Naive thymus-derived CD4-positive, alpha-beta T cell (primary cell): Measurements from ENCODE around the gene F8A2. TPM values are rescaled to one million over a fixed set of nuclear protein-coding genes. Genes with fewer than 3 reads are reported as not detected.

Experiments used
- ATAC-seq: fragments of 150-1000 bp; cut with Tn5 transposase; 2 replicates; pipeline ENCODE4 v1.10.0; 2021; ENCODE audit warnings: mild to moderate bottlenecking, moderate library complexity
- CTCF ChIA-PET: fragments of 350-600 bp; sonication (Branson Sonifier 250); formaldehyde crosslinking; loops from one replicate; lab custom pipeline; 2021; ENCODE audit warnings: antibody characterized with exemption; lab: Charles Lee
- POLR2A ChIA-PET: fragments of 350-600 bp; sonication (Branson Sonifier 250); formaldehyde crosslinking; loops from one replicate; lab custom pipeline; 2021; ENCODE audit warnings: antibody characterized with exemption, inconsistent platforms; lab: Charles Lee
- DNase-seq, 9 donors: peaks; one replicate each; pipeline versions ENCODE4 v3.0.0 to v3.0.0-alpha.2; 2020 to 2022; ENCODE audit warnings: mixed read lengths in 1 of 9
- H3K27ac ChIP-seq: one replicate; pipeline ENCODE4 v1.7.0; 2013; ENCODE audit warnings: mild to moderate bottlenecking, low read depth, low read length, moderate library complexity
- H3K27me3 ChIP-seq, 2 donors: one replicate each; pipeline ENCODE4 v1.7.0; 2013; ENCODE audit warnings: low read length in 2 of 2, mild to moderate bottlenecking in 2 of 2, moderate library complexity in 2 of 2; ENCODE audit not compliant: control insufficient read depth in 2 of 2, insufficient read depth in 2 of 2
- H3K36me3 ChIP-seq, 3 experiments: 1 replicate in 2 of 3; 2 replicates in 1 of 3; pipeline ENCODE4 v1.7.0; 2013; ENCODE audit warnings: low read length in 3 of 3, mild to moderate bottlenecking in 3 of 3, moderate library complexity in 1 of 3; ENCODE audit not compliant: insufficient read depth in 3 of 3, control insufficient read depth in 2 of 3
- H3K4me1 ChIP-seq, 2 donors: one replicate each; pipeline ENCODE4 v1.7.0; 2013; ENCODE audit warnings: low read length in 2 of 2, mild to moderate bottlenecking in 2 of 2, moderate library complexity in 1 of 2; ENCODE audit not compliant: control insufficient read depth in 2 of 2, insufficient read depth in 2 of 2
- H3K4me3 ChIP-seq: 2 replicates; pipeline ENCODE4 v1.7.0; 2013; ENCODE audit warnings: mild to moderate bottlenecking, low read length
- H3K9me3 ChIP-seq, 3 experiments: 1 replicate in 2 of 3; 2 replicates in 1 of 3; pipeline ENCODE4 v1.7.0; 2013; ENCODE audit warnings: low read length in 3 of 3; ENCODE audit not compliant: control insufficient read depth in 2 of 3
- H3K27ac Mint-ChIP-seq, 9 donors: one replicate each; pipeline ENCODE4 v1.8.0; 2020 to 2022; ENCODE audit warnings: mixed read lengths in 9 of 9, mild to moderate bottlenecking in 8 of 9, moderate library complexity in 5 of 9, inconsistent platforms in 2 of 9
- H3K27me3 Mint-ChIP-seq, 5 donors: one replicate each; pipeline ENCODE4 v1.8.0; 2021 to 2022; ENCODE audit warnings: mixed read lengths in 5 of 5, mild to moderate bottlenecking in 1 of 5
- H3K36me3 Mint-ChIP-seq, 5 donors: one replicate each; pipeline ENCODE4 v1.8.0; 2020 to 2022; ENCODE audit warnings: mixed read lengths in 5 of 5, mild to moderate bottlenecking in 3 of 5, inconsistent platforms in 1 of 5
- H3K4me1 Mint-ChIP-seq, 7 donors: one replicate each; pipeline ENCODE4 v1.8.0; 2020 to 2022; ENCODE audit warnings: mixed read lengths in 7 of 7, mild to moderate bottlenecking in 3 of 7, inconsistent platforms in 1 of 7
- H3K4me3 Mint-ChIP-seq, 10 donors: one replicate each; pipeline ENCODE4 v1.8.0; 2020 to 2022; ENCODE audit warnings: mild to moderate bottlenecking in 10 of 10, mixed read lengths in 10 of 10, moderate library complexity in 6 of 10, inconsistent platforms in 2 of 10
- H3K9me3 Mint-ChIP-seq, 11 donors: one replicate each; pipeline ENCODE4 v1.8.0; 2020 to 2022; ENCODE audit warnings: mixed read lengths in 11 of 11, mild to moderate bottlenecking in 4 of 11, inconsistent platforms in 1 of 11, moderate library complexity in 1 of 11
- intact Hi-C, 2 donors: fragments of 100-400 bp; cut with micrococcal nuclease; formaldehyde crosslinking; loops; one replicate each; pipeline ENCODE4 v1.15.1; 2023
- microRNA-seq: library from miRNA; unstranded; fragments of <30 nt; microRNA quantifications from one replicate; pipeline ENCODE4 v1.2.0, GENCODE V29; 2022; ENCODE audit warnings: borderline microRNAs expressed
- polyA plus RNA-seq, 2 donors: library from polyadenylated mRNA; unstranded; fragments of 300-500 nt; fragmentation: Illumina TruSeq; gene quantifications; one replicate each; pipeline ENCODE4 v1.2.3, GENCODE V29; 2021
- total RNA-seq, 6 experiments: library from RNA in 5 of 6; stranded (reverse) in 5 of 6; gene quantifications; 1 replicate in 5 of 6; 2 replicates in 1 of 6; pipeline ENCODE4 v1.2.3 and lab custom pipeline; 2021 to 2026

The F8A2 gene
- total and polyA plus RNA-seq, 7 experiments from 2014 or later = not detected

DNA sequence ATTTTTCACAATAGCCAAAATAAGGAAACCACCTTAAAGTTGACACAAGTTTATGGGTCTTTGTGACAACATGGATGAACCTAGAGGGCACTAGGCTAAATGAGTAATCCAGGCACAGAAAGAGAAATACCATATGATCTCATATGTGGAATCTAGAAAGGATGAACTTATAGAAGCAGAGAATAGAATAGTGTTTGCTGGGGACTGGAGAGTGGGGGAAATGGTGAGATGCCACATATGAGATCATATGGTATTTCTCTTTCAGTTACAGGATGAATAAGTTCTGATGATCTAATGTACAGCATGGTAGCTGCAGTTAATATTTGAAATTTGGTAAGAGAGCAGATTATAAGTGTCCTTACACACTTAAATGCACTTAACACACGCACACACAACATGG is 35.9 kb downstream of the F8A2 start:
- no peak for ATAC-seq
- no peak overlapping the region for H3K27ac ChIP-seq
- Mint-ChIP-seq H3K27me3 (no peaks in the 10 kb centered on the region), H3K27ac (no peak overlapping the region), H3K4me3 (no peak overlapping the region), H3K4me1 (no peaks in the 10 kb centered on the region), H3K9me3 (no peaks in the 10 kb centered on the region), H3K36me3 (no peaks in the 10 kb centered on the region)
- no peaks in the 10 kb centered on the region for H3K4me1 ChIP-seq
- no peaks in the 10 kb centered on the region for H3K27me3 ChIP-seq
- no peaks in the 10 kb centered on the region for H3K9me3 ChIP-seq
- CTCF ChIA-PET = no interaction called here
- no peak for DNase-seq
- POLR2A ChIA-PET = no interaction called here
- no peak overlapping the region for H3K4me3 ChIP-seq
- H3K36me3 ChIP-seq = no peaks in the 10 kb centered on the region
- intact Hi-C loops = no loop called here

Small RNA genes within 50 kb of the gene (microRNA-seq; reads per million reads assigned to microRNA genes)
- not detected for gene MIR1184-2

Other genes starting within 250 kb of the F8A2 start
- 10 to 100 TPM; 17.3 to 57.4 (median 26.4) TPM for gene VBP1, start 165.6 kb upstream of the F8A2 start, total RNA-seq
- 100 to 1,000 TPM in 1 of 2 donors, 10 to 100 TPM in 1; 59.9 to 104 TPM for gene VBP1, start 165.6 kb upstream of the F8A2 start, polyA plus RNA-seq
- gene RAB39B, start 117.6 kb upstream of the F8A2 start, total RNA-seq = 10 to 100 TPM in 3 of 5 experiments, 1 to 10 TPM in 2; 3.9 to 13.3 (median 10.3) TPM
- 1 to 10 TPM; 4.5 to 8.3 TPM for gene RAB39B, start 117.6 kb upstream of the F8A2 start, polyA plus RNA-seq
- 1 to 10 TPM in 4 of 5 experiments, under 1 TPM in 1; 0.90 to 2.1 (median 1.4) TPM for gene CLIC2, start 47.5 kb upstream of the F8A2 start, total RNA-seq
- under 1 TPM in 1 of 2 donors, not detected in 1; 0.13 TPM for gene CLIC2, start 47.5 kb upstream of the F8A2 start, polyA plus RNA-seq
- 10 to 100 TPM in 3 of 5 experiments, under 1 TPM in 2; 0.38 to 21.7 (median 18.7) TPM for gene F8A3, start 76.5 kb downstream of the F8A2 start, total RNA-seq
- 10 to 100 TPM in 1 of 2 donors, 1 to 10 TPM in 1; 7.2 to 16.2 TPM for gene F8A3, start 76.5 kb downstream of the F8A2 start, polyA plus RNA-seq
- 1 to 10 TPM in 4 of 5 experiments, under 1 TPM in 1; 0.58 to 1.1 (median 1.1) TPM for gene SPRY3, start 230.5 kb downstream of the F8A2 start, total RNA-seq
- gene SPRY3, start 230.5 kb downstream of the F8A2 start, polyA plus RNA-seq = under 1 TPM; 0.05 to 0.08 TPM
- 10 to 100 TPM; 11.8 to 17.7 (median 14.6) TPM for gene TMLHE, start 230.9 kb downstream of the F8A2 start, total RNA-seq
- gene TMLHE, start 230.9 kb downstream of the F8A2 start, polyA plus RNA-seq = 10 to 100 TPM; 12.9 to 14.0 TPM